ELF-1 (cell line): ENCODE data around the gene ATP5F1B.

Experiments used
- DNase-seq: peaks from one replicate; pipeline ENCODE4 v3.0.0-alpha.2; 2016; ENCODE audit warnings: low read depth, low spot score

ATP5F1B gene

DNA sequence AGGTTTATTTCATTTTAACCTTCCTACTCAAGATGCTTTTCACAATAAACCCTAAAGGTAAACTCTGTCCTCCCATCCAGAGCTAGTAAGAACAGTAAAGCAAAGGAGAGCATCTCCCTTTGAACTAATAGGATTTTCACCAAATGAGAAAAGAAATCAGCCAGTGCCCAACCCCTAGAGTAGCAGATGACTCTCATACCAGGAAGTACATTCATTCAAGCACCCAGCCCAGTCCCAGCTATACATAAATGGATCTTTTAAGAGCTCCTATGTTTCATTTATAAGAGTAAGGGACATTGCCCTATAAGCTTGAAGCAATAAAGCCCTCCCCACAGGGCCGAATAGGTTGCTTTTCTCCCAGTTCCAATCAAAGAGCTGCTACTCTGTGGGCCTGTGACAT is 23.2 kb downstream of the ATP5F1B start:
- no peak for DNase-seq

DNA sequence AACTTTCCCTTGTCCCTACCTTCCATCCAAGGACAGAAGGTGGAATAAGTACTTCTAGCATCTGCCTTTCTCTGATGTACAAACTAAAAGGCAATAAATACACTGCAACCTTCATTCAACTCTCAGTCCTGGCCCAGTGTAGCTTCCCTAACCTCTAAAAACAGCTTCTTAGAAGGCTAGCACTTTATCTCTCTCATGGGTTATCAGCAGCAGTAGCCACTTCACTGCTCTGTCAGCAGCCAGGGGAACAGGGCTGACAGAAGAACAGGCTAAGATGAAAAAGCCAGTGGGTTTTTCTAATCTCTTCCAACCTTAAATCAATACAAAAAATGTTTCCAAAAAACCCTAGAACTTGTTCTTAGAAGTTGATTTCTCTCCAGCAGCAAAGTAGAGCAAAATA is 28.9 kb downstream of the ATP5F1B start:
- no peak for DNase-seq

GRCh38 chr12:56616244-56616643 is 29.5 kb downstream of the ATP5F1B start:
- no peak for DNase-seq

- no peak for DNase-seq
Observed at GRCh38 chr12:56614627-56615026, 31.2 kb downstream of the ATP5F1B start.

- no peak for DNase-seq
Observed at GRCh38 chr12:56604355-56604754, 41.4 kb downstream of the ATP5F1B start.

- no peak for DNase-seq
Observed at GRCh38 chr12:56602239-56602638, 43.5 kb downstream of the ATP5F1B start.

- DNase-seq = peak; percentile 27
Observed at GRCh38 chr12:56601503-56601902, 44.3 kb downstream of the ATP5F1B start.

DNA sequence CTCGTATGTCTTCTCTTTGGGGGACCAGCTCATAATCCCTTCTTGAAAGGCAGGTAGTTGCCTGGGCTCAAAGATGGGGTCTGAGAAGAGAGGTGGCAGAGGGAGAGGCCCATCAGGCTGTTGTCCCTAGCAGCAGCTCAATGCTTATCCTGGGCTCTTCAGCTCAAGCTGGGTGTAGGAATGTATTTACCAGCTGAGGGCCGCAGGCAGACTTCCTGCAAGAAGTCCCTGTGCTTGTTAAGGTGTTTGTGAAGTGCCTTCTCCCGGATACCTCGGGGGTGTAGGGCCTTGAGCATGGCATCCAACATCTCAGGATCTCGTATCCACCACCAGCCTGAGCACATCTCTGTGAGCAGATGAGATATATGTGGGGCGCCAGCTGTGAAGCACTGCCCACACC is 45.0 kb downstream of the ATP5F1B start:
- DNase-seq = no peak

DNA sequence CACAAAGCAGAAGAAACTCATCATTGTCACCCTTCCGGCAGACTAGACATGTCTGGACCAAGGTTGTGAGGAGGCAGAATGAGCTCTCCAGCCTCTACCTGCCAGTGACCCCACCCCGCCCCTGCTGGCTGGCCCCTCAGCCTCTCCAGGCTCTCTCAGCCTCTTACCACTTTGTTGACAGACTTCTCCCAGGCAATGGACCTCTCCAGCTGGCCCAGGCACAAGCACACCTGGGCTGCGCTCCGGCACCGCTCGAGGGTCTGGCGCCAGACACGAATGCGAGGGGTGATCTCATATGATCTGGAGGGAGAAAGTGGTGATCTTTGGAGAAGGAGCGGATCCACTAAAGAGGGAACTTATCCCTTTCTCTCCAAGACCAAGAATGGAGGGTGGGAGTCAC is 46.0 kb downstream of the ATP5F1B start:
- DNase-seq = no peak

- no peak for DNase-seq
Observed at GRCh38 chr12:56599041-56599440, 46.7 kb downstream of the ATP5F1B start.

DNA sequence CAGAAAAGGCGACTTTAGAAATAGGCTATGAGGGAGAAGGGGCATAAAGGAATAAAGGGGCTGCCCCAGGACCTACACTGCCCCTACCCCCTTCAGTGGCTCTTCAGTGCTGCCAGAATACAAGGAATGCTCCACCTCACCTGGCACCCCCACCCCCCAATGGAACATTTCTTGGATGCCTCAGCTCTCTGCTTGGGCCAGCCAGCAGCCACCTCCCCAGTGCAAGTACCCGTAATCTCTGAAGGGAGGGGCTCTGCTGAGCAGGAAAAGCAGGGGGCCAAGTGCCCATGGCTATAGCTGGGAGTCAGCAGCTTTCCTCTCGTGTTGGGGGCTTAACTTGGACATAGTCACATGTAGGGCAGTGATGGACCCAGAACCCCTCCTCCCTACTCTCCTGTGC is 49.0 kb downstream of the ATP5F1B start:
- DNase-seq = no peak

- peak; percentile 95 for DNase-seq
Observed at GRCh38 chr12:56593909-56594621, 51.7 kb downstream of the ATP5F1B start.

DNA sequence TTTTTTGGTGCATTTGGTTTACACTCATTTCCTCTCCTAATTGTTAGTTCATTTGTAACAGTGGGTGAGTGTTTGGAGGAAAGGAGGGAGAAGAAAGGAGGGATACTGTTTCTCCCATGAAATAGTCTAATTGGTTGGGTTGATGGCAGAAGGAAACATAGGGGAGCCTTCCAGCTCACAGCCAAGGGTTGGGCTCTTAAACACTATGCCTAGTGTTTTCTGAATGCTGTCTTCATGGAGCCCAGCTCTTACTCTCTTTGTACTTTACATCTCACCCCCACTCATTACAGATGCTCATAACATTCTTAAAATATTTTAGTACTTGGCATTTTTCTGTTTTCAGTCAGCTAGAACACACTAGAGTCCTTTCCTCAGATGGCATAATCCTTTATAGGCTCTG is 53.8 kb downstream of the ATP5F1B start:
- DNase-seq = no peak

DNA sequence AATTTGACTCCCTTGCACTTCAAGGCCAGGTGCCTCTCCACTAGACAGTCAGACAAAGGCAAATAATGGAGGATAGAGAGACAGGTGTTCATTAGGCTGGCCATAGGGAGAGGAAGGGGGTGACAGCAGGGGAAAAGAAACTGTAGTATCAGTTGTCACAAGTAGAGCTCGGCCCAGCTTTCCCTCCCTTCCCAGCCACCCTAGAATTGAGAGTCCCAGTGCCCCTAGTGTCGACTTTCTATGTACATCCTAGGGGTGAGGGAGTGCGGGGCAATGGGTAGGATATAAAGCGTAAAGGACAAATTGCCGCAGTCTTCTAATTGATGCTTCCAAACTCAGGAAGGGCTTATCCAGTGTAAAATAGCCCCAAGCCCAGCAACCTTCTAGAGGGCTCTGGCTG is 54.7 kb downstream of the ATP5F1B start:
- peak; percentile 14 for DNase-seq

GRCh38 chr12:56590237-56590830 is 55.5 kb downstream of the ATP5F1B start:
- peak; percentile 70 for DNase-seq

GRCh38 chr12:56589783-56590182 is 56.0 kb downstream of the ATP5F1B start:
- DNase-seq = no peak
